ENCODE data around the gene FRAS1. TPM values are rescaled to one million over a fixed set of nuclear protein-coding genes. Genes with fewer than 3 reads are reported as not detected.

Gene FRAS1
- total RNA-seq, 1 donor from 2014 or later = 18.9 TPM

GRCh38 chr4:78162821-78163220 lies 105.7 kb downstream of the FRAS1 start:
- DNase-seq (ENCODE audit: low spot score) = no peak
- no peaks in the 10 kb centered on the region for H3K9me3 Mint-ChIP-seq (ENCODE audit: low read depth)
- no peak overlapping the region for H3K4me3 Mint-ChIP-seq (ENCODE audit: unreplicated experiment)
- TF ChIP-seq, protein P1, sequence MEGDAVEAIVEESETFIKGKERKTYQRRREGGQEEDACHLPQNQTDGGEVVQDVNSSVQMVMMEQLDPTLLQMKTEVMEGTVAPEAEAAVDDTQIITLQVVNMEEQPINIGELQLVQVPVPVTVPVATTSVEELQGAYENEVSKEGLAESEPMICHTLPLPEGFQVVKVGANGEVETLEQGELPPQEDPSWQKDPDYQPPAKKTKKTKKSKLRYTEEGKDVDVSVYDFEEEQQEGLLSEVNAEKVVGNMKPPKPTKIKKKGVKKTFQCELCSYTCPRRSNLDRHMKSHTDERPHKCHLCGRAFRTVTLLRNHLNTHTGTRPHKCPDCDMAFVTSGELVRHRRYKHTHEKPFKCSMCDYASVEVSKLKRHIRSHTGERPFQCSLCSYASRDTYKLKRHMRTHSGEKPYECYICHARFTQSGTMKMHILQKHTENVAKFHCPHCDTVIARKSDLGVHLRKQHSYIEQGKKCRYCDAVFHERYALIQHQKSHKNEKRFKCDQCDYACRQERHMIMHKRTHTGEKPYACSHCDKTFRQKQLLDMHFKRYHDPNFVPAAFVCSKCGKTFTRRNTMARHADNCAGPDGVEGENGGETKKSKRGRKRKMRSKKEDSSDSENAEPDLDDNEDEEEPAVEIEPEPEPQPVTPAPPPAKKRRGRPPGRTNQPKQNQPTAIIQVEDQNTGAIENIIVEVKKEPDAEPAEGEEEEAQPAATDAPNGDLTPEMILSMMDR (IDR thresholded peaks at IDR 0.05) = no peak
- no peaks in the 10 kb centered on the region for H3K36me3 Mint-ChIP-seq (ENCODE audit: low read depth)
- H3K27me3 Mint-ChIP-seq (ENCODE audit: low read depth) = peaks cover 3% of the 10 kb centered on the region
- H3K4me1 Mint-ChIP-seq (ENCODE audit: low read depth) = peaks cover 20% of the 10 kb centered on the region
- H3K27ac Mint-ChIP-seq (ENCODE audit: unreplicated experiment) = no peak overlapping the region

- H3K27me3 Mint-ChIP-seq (ENCODE audit: low read depth) = peaks cover 2% of the 10 kb centered on the region
- DNase-seq (ENCODE audit: low spot score) = no peak
- TF ChIP-seq, protein P1 (IDR thresholded peaks at IDR 0.05) = no peak
- no peak overlapping the region for H3K4me3 Mint-ChIP-seq (ENCODE audit: unreplicated experiment)
- H3K36me3 Mint-ChIP-seq (ENCODE audit: low read depth) = no peaks in the 10 kb centered on the region
- H3K27ac Mint-ChIP-seq (ENCODE audit: unreplicated experiment) = no peak overlapping the region
- no peaks in the 10 kb centered on the region for H3K9me3 Mint-ChIP-seq (ENCODE audit: low read depth)
- peaks cover 20% of the 10 kb centered on the region for H3K4me1 Mint-ChIP-seq (ENCODE audit: low read depth)
Observed at GRCh38 chr4:78165758-78166157, 108.6 kb downstream of the FRAS1 start.

DNA sequence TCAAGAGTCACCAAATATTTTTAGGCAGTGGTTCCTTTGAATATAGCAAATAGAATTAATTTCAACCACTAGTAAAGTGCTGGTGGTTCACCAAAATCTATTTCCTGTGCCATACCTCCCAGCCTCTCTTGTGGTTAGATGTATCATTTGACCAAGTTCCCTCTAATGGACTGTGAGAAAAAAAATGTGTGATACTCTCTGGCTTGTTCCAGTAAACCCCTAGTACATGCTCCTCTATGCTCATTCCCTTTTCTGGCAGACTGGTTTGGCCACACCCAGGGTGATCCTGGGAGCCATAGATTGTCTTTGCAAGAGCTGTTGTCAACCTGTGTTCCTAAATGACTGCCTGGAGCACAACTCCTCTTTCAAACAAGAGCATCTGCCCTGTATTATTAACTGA lies 109.5 kb downstream of the FRAS1 start:
- no peak overlapping the region for H3K4me3 Mint-ChIP-seq (ENCODE audit: unreplicated experiment)
- peaks cover 2% of the 10 kb centered on the region for H3K27me3 Mint-ChIP-seq (ENCODE audit: low read depth)
- no peaks in the 10 kb centered on the region for H3K36me3 Mint-ChIP-seq (ENCODE audit: low read depth)
- H3K4me1 Mint-ChIP-seq (ENCODE audit: low read depth) = peaks cover 20% of the 10 kb centered on the region
- TF ChIP-seq, protein P1 (IDR thresholded peaks at IDR 0.05) = no peak
- DNase-seq (ENCODE audit: low spot score) = no peak
- H3K27ac Mint-ChIP-seq (ENCODE audit: unreplicated experiment) = no peak overlapping the region
- H3K9me3 Mint-ChIP-seq (ENCODE audit: low read depth) = no peaks in the 10 kb centered on the region

DNA sequence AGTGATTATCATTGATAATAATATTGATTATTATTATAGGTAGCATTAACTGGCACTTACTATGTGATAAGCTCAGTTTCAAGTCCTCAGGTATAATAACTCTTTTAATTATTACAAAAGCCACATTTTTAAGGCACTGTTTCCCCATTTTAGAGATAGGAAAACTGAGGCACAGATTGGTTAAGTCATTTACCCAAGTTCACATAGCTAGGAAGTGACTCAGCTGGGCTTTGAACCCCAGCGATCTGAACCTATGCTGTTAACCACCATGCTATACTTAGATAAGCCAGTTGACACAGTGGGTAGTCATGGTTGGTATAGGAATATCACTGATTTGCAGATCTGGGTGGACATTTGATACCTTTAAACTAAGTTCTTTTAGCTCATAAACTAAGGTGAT lies 110.4 kb downstream of the FRAS1 start:
- H3K36me3 Mint-ChIP-seq (ENCODE audit: low read depth) = no peaks in the 10 kb centered on the region
- no peak for DNase-seq (ENCODE audit: low spot score)
- peaks cover 17% of the 10 kb centered on the region for H3K4me1 Mint-ChIP-seq (ENCODE audit: low read depth)
- TF ChIP-seq, protein P1 (IDR thresholded peaks at IDR 0.05) = no peak
- H3K9me3 Mint-ChIP-seq (ENCODE audit: low read depth) = no peaks in the 10 kb centered on the region
- peaks cover 2% of the 10 kb centered on the region for H3K27me3 Mint-ChIP-seq (ENCODE audit: low read depth)
- H3K4me3 Mint-ChIP-seq (ENCODE audit: unreplicated experiment) = no peak overlapping the region
- H3K27ac Mint-ChIP-seq (ENCODE audit: unreplicated experiment) = no peak overlapping the region

- TF ChIP-seq, protein P1 (IDR thresholded peaks at IDR 0.05) = no peak
- no peak overlapping the region for H3K27ac Mint-ChIP-seq (ENCODE audit: unreplicated experiment)
- no peaks in the 10 kb centered on the region for H3K36me3 Mint-ChIP-seq (ENCODE audit: low read depth)
- peaks cover 13% of the 10 kb centered on the region for H3K4me1 Mint-ChIP-seq (ENCODE audit: low read depth)
- H3K4me3 Mint-ChIP-seq (ENCODE audit: unreplicated experiment) = no peak overlapping the region
- H3K27me3 Mint-ChIP-seq (ENCODE audit: low read depth) = peaks cover 2% of the 10 kb centered on the region
- H3K9me3 Mint-ChIP-seq (ENCODE audit: low read depth) = no peaks in the 10 kb centered on the region
- no peak for DNase-seq (ENCODE audit: low spot score)
Observed at GRCh38 chr4:78168029-78168428, 110.9 kb downstream of the FRAS1 start.
